Natural killer cell (primary cell): ENCODE measurements around the gene PPP1R15A. TPM values are rescaled to one million over a fixed set of nuclear protein-coding genes. Genes with fewer than 3 reads are reported as not detected.
A peak's percentile ranks its signal among the peaks of the same experiment; 100 is the strongest.
"Not testable (repeated sequence)": the region's sequence is repeated elsewhere in the genome, so short reads cannot be mapped to it uniquely, and the experiment has no call there.

Experiments
- ATAC-seq, 3 donors: fragments of 150-1000 bp in 2 of 3; fragments of 200-7000 bp in 1 of 3; cut with Tn5 transposase; 1 replicate in 1 of 3; 2 replicates in 2 of 3; pipeline ENCODE4 v1.10.0; 2021; ENCODE audit warnings: mild to moderate bottlenecking in 2 of 3, moderate library complexity in 2 of 3
- DNase-seq, 2 donors: peaks; one replicate each; pipeline versions ENCODE4 v3.0.0 to v3.0.0-alpha.2; 2013 to 2021; ENCODE audit warnings: mixed read lengths in 1 of 2
- H3K27ac ChIP-seq: one replicate; pipeline ENCODE4 v1.5.1; 2013; ENCODE audit warnings: mild to moderate bottlenecking, low read length
- H3K27me3 ChIP-seq: one replicate; pipeline ENCODE4 v1.6.1; 2013; ENCODE audit warnings: low read length; ENCODE audit not compliant: control insufficient read depth, insufficient read depth
- H3K36me3 ChIP-seq: one replicate; pipeline ENCODE4 v1.6.1; 2013; ENCODE audit warnings: low read length; ENCODE audit not compliant: control insufficient read depth, insufficient read depth
- H3K4me1 ChIP-seq: one replicate; pipeline ENCODE4 v1.6.1; 2013; ENCODE audit warnings: low read length; ENCODE audit not compliant: control insufficient read depth, insufficient read depth
- H3K4me3 ChIP-seq: one replicate; pipeline ENCODE4 v1.5.1; 2013; ENCODE audit warnings: low read length
- H3K9me3 ChIP-seq: one replicate; pipeline ENCODE4 v1.6.1; 2013; ENCODE audit warnings: low read length; ENCODE audit not compliant: control insufficient read depth, insufficient read depth
- H3K27ac Mint-ChIP-seq, 2 donors: one replicate each; pipeline ENCODE4 v1.8.0; 2022; ENCODE audit warnings: mild to moderate bottlenecking in 2 of 2, mixed read lengths in 2 of 2, moderate library complexity in 1 of 2
- H3K27me3 Mint-ChIP-seq, 2 donors: one replicate each; pipeline ENCODE4 v1.8.0; 2022; ENCODE audit warnings: low read depth in 2 of 2, mixed read lengths in 2 of 2
- H3K36me3 Mint-ChIP-seq: one replicate; pipeline ENCODE4 v1.8.0; 2022; ENCODE audit warnings: mixed read lengths
- H3K4me1 Mint-ChIP-seq, 2 donors: one replicate each; pipeline ENCODE4 v1.8.0; 2022; ENCODE audit warnings: mixed read lengths in 2 of 2
- H3K4me3 Mint-ChIP-seq: one replicate; pipeline ENCODE4 v1.8.0; 2022; ENCODE audit warnings: mild to moderate bottlenecking, moderate library complexity, mixed read lengths
- H3K9me3 Mint-ChIP-seq, 2 donors: one replicate each; pipeline ENCODE4 v1.8.0; 2022; ENCODE audit warnings: mixed read lengths in 2 of 2
- WGBS: methylation state at CpG from one replicate; pipeline ENCODE4 v1.1.7; 2013; ENCODE audit warnings: missing lambda C conversion rate; ENCODE audit not compliant: insufficient coverage; 5-methylcytosine and 5-hydroxymethylcytosine counted together
- intact Hi-C: fragments of 100-400 bp; cut with micrococcal nuclease; formaldehyde crosslinking; loops from one replicate; pipeline ENCODE4 v1.14.2; 2022
- total RNA-seq, 4 donors: library from RNA; stranded (reverse); fragments of 120-200 nt in 1 of 4; gene quantifications; one replicate each; pipeline versions ENCODE4 v1.2.3 to v1.2.4, GENCODE V29; 2013 to 2022
- TF ChIP-seq, protein P1 (sequence below): fragments of 200-600 bp; IDR thresholded peaks from one replicate; pipeline ENCODE4 v1.8.0; 2022; ENCODE audit warnings: antibody characterized with exemption

PPP1R15A gene
- total RNA-seq, 3 donors from 2014 or later (not counting 1 experiment from before 2014, with no cell fraction given) = 942 to 1,308 (median 1,174) TPM

DNA sequence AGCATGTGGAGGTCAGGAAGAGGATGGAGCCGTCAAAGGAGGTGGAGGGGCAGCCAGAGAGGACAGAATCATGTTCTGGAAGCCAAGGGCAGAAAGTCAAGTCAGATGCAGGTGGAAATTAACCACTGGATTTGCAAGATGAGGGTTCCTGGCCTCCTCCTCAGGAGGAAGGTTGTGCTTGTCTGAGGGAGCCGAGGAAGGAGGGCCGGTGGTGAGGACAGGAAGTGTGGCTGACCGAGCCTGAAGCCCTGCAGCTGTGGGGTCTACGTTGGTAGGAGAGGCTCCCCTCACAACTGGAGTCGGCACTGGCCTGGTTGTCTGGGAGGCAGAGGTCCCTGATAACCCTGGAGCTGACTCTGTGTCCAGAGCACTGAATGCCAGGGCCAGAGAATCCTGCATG is 45.9 kb downstream of the PPP1R15A start:
- Mint-ChIP-seq H3K27me3 (no peaks in the 10 kb centered on the region), H3K9me3 (no peaks in the 10 kb centered on the region), H3K4me3 (no peak overlapping the region), H3K4me1 (peaks cover 5 to 7% of the 10 kb centered on the region in 2 donors), H3K27ac (peak overlapping the region in 1 of 2 donors; percentile 45), H3K36me3 (no peaks in the 10 kb centered on the region)
- Histone ChIP-seq H3K4me3 (no peak overlapping the region), H3K4me1 (no peaks in the 10 kb centered on the region), H3K36me3 (peaks cover 41% of the 10 kb centered on the region), H3K27ac (no peak overlapping the region), H3K27me3 (no peaks in the 10 kb centered on the region), H3K9me3 (no peaks in the 10 kb centered on the region)
- TF ChIP-seq, protein P1, sequence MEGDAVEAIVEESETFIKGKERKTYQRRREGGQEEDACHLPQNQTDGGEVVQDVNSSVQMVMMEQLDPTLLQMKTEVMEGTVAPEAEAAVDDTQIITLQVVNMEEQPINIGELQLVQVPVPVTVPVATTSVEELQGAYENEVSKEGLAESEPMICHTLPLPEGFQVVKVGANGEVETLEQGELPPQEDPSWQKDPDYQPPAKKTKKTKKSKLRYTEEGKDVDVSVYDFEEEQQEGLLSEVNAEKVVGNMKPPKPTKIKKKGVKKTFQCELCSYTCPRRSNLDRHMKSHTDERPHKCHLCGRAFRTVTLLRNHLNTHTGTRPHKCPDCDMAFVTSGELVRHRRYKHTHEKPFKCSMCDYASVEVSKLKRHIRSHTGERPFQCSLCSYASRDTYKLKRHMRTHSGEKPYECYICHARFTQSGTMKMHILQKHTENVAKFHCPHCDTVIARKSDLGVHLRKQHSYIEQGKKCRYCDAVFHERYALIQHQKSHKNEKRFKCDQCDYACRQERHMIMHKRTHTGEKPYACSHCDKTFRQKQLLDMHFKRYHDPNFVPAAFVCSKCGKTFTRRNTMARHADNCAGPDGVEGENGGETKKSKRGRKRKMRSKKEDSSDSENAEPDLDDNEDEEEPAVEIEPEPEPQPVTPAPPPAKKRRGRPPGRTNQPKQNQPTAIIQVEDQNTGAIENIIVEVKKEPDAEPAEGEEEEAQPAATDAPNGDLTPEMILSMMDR = no peak
- intact Hi-C loops = no loop called here
- ATAC-seq (no peak), DNase-seq (no peak)
- 62% methylated on average over 6 of the region's 6 CpGs for WGBS

DNA sequence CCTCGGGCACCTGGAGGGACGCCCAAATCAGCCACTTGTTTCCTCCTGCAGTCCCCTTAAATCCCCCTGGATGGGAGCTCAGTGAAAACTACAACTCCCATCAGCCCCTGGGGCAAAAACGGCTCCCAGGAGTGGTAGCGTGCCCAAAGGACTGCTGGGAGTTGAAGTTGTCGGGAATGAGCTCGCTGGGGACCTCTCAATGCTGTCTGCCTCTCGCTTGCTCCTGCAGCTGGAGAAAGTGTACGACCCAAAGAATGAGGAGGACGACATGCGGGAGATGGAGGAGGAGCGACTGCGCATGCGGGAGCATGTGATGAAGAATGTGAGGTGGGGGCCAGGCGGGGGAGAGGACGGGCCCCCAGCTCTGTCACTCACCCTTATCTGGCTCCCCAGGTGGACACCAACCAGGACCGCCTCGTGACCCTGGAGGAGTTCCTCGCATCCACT is 46.6 kb downstream of the PPP1R15A start:
- Histone ChIP-seq H3K4me3 (no peak overlapping the region), H3K27me3 (no peaks in the 10 kb centered on the region), H3K27ac (no peak overlapping the region), H3K9me3 (no peaks in the 10 kb centered on the region), H3K4me1 (no peaks in the 10 kb centered on the region), H3K36me3 (peaks cover 34% of the 10 kb centered on the region)
- peak in 1 of 2 donors; percentile 43 for DNase-seq
- Mint-ChIP-seq H3K36me3 (no peaks in the 10 kb centered on the region), H3K9me3 (no peaks in the 10 kb centered on the region), H3K4me1 (peaks cover 5 to 7% of the 10 kb centered on the region in 2 donors), H3K27ac (peak overlapping the region in 1 of 2 donors; percentile 45), H3K27me3 (no peaks in the 10 kb centered on the region), H3K4me3 (no peak overlapping the region)
- 95% methylated on average over 18 of the region's 18 CpGs for WGBS
- peak in 2 of 3 donors; percentile 57 to 80 for ATAC-seq
- TF ChIP-seq, protein P1 = no peak
- intact Hi-C loops = no loop called here

DNA sequence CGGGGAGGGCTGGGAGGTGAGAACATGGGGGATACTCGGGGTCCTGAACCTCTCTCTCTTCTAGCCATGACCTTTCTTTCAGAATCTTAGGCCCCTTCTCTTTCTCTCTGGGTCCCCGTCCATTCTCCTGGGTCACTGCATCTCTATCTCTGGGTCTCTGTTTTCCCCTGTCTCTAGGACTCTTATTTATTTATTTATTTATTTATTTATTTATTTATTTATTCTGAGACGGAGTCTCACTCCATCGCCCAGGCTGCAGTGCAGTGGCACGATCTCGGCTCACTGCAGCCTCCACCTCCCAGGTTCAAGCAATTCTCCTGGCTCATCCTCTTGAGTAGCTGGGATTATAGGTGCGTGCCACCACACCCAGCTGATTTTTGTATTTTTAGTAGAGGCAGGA is 47.0 kb downstream of the PPP1R15A start:
- H3K36me3 Mint-ChIP-seq = not testable (repeated sequence)
- H3K36me3 ChIP-seq = peaks cover 33% of the 10 kb centered on the region

DNA sequence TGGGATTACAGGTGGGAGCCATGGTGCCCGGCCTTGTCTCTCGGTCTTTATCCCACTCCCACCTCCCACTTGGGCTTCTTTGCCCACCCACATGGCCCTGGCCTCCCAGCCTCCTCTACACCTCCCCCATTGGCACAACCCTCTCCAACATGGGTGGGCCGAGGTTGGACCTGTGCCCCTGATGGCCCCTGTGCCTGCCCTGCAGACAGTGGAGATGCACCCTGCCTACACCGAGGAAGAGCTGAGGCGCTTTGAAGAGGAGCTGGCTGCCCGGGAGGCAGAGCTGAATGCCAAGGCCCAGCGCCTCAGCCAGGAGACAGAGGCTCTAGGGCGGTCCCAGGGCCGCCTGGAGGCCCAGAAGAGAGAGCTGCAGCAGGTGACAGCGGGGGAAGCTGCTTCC is 48.7 kb downstream of the PPP1R15A start:
- Histone ChIP-seq H3K27ac (no peak overlapping the region), H3K27me3 (no peaks in the 10 kb centered on the region), H3K36me3 (peaks cover 26% of the 10 kb centered on the region), H3K4me3 (no peak overlapping the region), H3K4me1 (no peaks in the 10 kb centered on the region), H3K9me3 (no peaks in the 10 kb centered on the region)
- no peak for ATAC-seq
- Mint-ChIP-seq H3K9me3 (no peaks in the 10 kb centered on the region), H3K27ac (no peak overlapping the region), H3K27me3 (no peaks in the 10 kb centered on the region), H3K36me3 (no peaks in the 10 kb centered on the region), H3K4me3 (no peak overlapping the region), H3K4me1 (peaks cover 5 to 7% of the 10 kb centered on the region in 2 donors)
- TF ChIP-seq, protein P1 = no peak
- 88% methylated on average over 10 of the region's 10 CpGs for WGBS
- DNase-seq = no peak
- intact Hi-C loops = no loop called here

More for the DNA sequence above, 47.0 kb downstream of the PPP1R15A start:
- H3K27me3 ChIP-seq, H3K9me3 ChIP-seq, DNase-seq, H3K4me3 Mint-ChIP-seq, intact Hi-C loops, H3K27ac Mint-ChIP-seq, H3K4me1 Mint-ChIP-seq, H3K4me1 ChIP-seq, H3K27ac ChIP-seq, ATAC-seq, H3K4me3 ChIP-seq, H3K9me3 Mint-ChIP-seq, H3K27me3 Mint-ChIP-seq: not testable (repeated sequence)
- WGBS = 98% methylated on average over 6 of the region's 8 CpGs
